HG02943 (cell line): ENCODE data around the gene SLIT3.

Experiments
- ATAC-seq: cut with Tn5 transposase; IDR thresholded peaks from one replicate; pipeline ENCODE4 v1.9.1; 2021; ENCODE audit warnings: mild to moderate bottlenecking, low read depth, moderate library complexity; ENCODE audit not compliant: unreplicated experiment

The SLIT3 gene

DNA sequence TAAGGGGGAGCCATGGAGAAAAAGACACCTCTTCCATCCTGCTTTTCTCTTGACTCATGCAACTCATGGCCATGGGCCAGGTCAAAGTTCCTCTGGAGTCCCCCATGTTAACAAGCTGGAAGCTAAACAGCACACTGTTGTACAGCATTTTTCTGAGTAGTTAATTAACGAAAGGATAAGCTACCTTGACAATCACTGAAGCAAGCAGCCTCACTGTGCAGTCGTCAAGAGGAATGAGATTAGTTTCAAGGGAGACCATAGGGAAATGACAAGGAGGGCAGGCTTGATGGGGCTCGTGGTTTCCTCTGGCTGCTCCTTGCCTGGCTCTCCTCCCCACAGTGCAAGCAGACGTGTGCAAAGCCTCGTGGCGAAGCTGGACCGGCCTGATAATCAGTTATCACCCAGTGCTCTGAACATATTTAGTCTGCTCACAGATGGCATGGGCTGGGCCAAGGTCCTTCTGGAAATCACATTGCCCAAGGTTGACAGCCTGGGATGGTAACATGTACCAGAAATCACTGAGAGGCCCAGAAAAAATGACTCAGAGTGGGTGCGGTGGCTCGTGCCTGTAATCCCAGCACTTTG, 209.5 kb downstream of the SLIT3 start:
- ATAC-seq = no peak

DNA sequence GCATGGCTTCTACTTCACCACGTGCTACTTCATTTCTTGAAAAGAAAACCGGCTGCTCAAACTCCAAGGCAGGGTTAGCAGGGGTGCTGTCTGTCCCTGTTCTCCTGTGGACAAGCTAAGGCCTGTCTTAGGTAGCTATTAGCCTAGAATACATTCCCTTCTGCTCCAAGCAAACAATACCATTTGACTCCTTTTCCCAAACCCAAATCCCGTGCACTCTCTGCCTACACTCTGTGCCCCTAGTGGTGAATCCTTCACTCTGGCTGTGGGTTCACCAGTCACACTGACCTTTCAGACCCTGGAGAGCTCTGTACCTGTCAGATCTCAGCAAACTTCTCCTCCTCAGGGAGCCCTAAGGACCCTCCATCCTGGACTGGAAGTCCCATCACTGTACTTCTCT, 211.6 kb downstream of the SLIT3 start:
- no peak for ATAC-seq

- no peak for ATAC-seq
These were observed 212.8 kb downstream of the SLIT3 start for GRCh38 chr5:169088028-169088725.

GRCh38 chr5:169085636-169086035, 215.3 kb downstream of the SLIT3 start:
- ATAC-seq = no peak

GRCh38 chr5:169085212-169085611, 215.7 kb downstream of the SLIT3 start:
- no peak for ATAC-seq

- ATAC-seq = no peak
These were observed 216.2 kb downstream of the SLIT3 start for GRCh38 chr5:169084775-169085174.

- no peak for ATAC-seq
These were observed 217.4 kb downstream of the SLIT3 start for GRCh38 chr5:169083394-169084018.

DNA sequence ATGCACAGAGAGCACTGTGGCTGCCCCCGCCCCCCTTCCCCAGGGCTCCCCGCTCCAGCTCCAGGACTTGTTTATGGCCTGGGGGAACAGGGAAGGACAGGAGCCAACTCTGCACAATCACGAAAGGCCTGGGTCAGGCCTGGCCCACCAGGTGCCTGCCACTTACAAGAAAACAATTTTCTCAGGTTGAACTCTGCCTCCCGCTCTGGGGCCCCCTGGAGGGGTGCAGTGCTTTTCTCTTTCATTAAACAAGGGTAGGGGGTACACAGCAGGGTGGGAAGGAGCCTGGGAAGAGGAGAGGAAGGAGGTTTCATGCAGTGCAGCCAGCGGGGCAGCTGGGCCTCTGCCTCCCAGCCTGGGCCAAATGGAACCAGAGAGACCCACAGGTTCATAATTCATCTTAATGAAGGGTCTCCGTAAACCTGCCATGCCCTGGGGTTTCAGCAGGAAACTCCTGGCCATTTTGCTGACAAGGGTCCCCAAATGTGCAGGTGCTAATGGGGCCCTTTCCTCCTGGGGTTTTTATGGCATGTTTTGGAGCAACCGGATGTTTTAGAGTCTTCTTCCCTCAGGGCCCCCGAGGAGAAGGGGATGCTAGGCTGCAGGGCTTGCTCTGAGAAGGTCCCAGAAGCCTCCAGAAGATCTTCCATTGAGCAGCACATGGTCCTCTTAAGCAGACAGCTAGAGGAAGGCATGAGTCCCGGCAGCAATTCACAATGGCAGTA, 219.8 kb downstream of the SLIT3 start:
- ATAC-seq = no peak

DNA sequence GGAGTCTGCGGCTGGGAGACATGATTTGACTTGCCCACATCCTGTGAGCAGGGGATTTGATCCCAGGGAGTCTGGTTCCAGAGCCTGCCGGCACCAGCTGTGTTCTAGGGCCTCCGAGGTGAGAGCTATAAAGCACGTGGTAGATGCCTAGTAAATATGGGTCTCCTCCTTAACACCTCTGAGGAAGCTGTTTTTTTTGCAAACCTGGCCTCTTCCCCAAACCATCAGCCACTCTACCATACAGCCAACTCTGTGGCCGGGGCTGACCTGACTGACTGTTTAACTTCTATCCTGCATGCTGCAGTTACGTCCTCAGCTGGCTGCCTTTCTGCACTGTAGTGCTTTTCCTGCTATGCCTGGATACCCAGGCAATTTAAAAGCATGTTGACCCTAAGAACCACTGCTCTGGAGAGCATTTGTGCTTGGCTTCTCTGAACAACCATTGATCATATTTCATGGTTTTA, 220.5 kb downstream of the SLIT3 start:
- no peak for ATAC-seq

DNA sequence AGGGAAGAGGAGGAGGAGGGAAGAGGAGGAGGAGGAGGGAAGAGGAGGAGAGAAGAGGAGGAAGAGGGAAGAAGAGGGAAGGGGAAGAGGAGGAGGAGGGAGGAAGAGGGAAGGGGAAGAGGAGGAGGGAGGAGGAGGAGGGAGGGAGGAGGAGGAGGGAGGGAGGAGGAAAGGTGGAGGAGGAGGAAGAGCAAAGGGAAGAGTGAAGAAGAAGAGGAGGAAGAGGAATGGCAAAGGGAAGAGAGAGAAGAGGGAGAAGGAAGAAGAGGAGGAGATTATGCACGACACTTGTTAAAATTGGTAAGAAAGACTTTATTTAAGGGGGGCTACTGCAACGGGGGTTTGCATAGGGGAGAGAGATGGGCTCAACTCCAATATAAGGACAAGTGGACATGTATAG, 221.2 kb downstream of the SLIT3 start:
- no peak for ATAC-seq

DNA sequence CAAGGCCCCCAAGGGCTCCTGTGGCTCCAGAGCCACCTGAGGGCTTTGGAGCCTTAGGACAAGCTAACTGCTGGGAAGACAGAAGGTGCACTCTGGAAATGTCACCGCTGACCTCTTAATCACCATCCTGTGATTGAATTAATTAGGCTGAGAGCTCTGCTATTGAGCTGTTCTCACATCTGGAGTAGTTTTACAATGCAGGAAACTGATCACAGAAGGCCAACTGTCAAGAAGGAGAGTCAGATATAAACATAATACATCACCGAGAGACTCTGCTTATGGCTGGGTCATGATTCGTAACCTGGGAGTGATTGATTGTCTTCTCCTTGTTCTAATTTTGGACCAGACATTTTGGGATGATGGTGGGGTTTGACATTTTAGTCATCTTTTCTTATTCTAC, 226.1 kb downstream of the SLIT3 start:
- no peak for ATAC-seq

DNA sequence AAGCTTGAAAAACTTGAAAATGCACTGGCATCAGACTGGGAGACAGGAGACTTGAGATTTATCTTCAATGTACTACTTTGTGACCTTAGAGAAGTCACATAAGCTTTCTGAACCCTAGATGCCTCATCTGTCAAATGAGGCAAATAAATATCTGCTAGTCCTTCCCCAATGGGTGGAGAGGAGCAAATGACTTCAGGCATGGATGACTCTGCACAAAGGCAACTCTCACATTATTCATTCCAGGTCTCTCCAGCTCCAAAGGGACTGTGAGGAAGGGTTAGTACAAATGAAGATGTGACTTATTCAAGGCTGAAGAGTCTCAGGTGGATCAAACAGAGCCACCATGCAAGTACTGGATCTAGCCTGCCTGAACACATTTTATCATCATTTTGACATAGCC, 228.7 kb downstream of the SLIT3 start:
- ATAC-seq = no peak

DNA sequence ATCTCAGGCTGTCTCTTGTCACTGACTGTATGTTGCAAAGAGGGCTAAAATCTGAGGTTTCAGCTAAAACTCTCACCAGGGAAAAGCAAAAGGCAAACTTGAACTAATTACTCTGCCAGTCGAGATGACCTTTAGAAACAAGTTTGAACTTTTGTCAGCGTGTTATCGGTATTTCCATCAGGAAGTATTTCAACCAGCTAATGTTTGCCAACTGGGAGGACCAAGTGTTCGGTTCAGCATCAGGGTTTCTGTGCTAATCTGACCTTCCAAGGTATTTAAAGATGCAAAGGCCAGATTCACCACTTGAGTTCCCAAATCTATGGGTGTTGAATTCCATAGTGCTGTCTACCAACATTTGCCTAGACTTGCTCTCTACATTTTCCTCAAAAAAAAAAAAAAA, 230.5 kb downstream of the SLIT3 start:
- ATAC-seq = no peak

DNA sequence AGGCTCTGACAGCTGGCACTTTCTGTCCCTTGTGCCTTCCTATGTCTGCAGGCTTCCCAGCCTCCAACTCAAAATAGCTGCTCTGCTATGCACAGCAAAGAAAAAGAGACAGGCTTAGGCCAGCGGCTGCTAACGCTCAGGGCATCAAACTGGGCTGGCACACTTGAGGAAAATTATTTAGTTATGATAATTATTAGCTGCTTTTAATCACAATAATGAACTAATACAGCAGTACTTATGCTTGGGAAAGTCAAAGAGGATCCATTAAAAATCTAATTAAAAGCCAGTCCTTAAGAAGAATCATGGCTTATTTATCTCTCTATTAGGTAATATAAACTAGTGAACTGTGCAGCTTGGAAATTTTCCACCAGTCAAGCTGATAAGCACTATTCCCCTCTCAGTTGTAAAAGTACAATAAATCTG, 233.2 kb downstream of the SLIT3 start:
- ATAC-seq = no peak

DNA sequence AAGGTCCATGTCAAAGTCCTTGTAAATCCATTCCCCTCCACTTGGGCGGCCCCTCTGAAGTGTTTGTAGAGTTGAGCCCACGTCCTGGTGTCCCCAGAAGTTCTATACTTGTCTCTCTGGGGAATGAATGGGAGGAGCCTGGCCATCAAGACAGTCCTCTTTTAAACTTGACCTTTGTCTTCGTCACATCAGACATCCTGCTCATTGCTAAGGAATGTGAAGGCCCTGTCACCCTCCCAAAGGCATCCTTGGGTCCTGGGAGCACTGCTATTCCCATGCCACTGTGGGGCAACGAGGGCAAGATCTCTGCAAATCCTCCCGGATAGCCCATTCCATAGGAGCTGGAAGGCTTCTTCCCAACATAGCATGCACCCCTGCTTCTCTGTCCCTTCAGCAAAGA, 235.5 kb downstream of the SLIT3 start:
- no peak for ATAC-seq

- ATAC-seq = no peak
These were observed 236.8 kb downstream of the SLIT3 start for GRCh38 chr5:169064093-169064492.

DNA sequence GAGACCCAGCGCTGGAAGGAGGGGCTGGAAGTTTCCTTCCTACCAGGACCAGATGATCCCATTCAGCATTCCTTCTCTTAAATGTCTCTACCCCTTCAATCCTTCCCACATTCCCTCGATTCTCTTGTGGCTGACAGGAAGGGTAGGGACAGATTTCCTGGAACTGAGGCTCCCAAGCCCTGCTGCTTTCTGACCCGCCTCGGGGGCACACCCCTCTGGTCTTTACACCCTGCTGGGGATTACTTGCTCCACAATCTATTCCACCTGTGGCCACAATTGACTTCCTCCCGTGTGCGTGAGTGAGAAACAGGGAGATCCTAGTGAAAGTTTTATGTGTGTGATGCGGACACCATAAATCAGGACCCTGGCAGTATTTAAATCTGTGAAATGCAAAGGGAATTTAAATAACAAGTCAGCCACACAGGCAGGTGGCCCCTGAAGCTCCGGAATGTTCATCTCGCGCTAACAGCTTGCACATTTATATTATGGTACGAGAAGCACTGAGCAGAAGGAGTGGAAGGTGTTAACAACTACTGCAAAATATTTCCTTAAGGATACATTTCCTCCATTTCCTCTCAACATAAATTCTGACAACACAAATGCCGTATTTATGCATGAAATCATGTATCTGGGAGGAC, 237.5 kb downstream of the SLIT3 start:
- ATAC-seq = no peak

GRCh38 chr5:169062690-169063089, 238.2 kb downstream of the SLIT3 start:
- ATAC-seq = no peak

GRCh38 chr5:169054506-169054905, 246.4 kb downstream of the SLIT3 start:
- no peak for ATAC-seq

- no peak for ATAC-seq
These were observed 248.7 kb downstream of the SLIT3 start for GRCh38 chr5:169052207-169052606.

GRCh38 chr5:169051351-169051750, 249.6 kb downstream of the SLIT3 start:
- ATAC-seq = no peak
